Subcutaneous abdominal adipose tissue (tissue), 5 donors: ENCODE data around the gene HHIPL1.

Experiments
- H3K27ac ChIP-seq: one replicate; pipeline ENCODE4 v1.7.0; 2013; ENCODE audit warnings: low read depth, mild to moderate bottlenecking, inconsistent platforms, low read length, moderate library complexity
- H3K27me3 ChIP-seq, 5 donors: one replicate each; pipeline ENCODE4 v1.7.0; 2013; ENCODE audit warnings: low read length in 5 of 5, inconsistent platforms in 1 of 5; ENCODE audit not compliant: control insufficient read depth in 5 of 5, insufficient read depth in 4 of 5
- H3K36me3 ChIP-seq, 5 donors: one replicate each; pipeline ENCODE4 v1.7.0; 2013; ENCODE audit warnings: low read length in 5 of 5; ENCODE audit not compliant: control insufficient read depth in 5 of 5, insufficient read depth in 5 of 5
- H3K4me1 ChIP-seq, 5 donors: one replicate each; pipeline ENCODE4 v1.7.0; 2013; ENCODE audit warnings: low read length in 5 of 5, mild to moderate bottlenecking in 3 of 5, moderate library complexity in 1 of 5; ENCODE audit not compliant: control insufficient read depth in 5 of 5, insufficient read depth in 5 of 5
- H3K4me3 ChIP-seq, 5 donors: one replicate each; pipeline ENCODE4 v1.7.0; 2013; ENCODE audit warnings: low read length in 5 of 5, low read depth in 1 of 5
- H3K9ac ChIP-seq, 5 donors: one replicate each; pipeline ENCODE4 v1.7.0; 2013; ENCODE audit warnings: low read length in 5 of 5, mild to moderate bottlenecking in 4 of 5, moderate library complexity in 3 of 5
- H3K9me3 ChIP-seq, 5 donors: one replicate each; pipeline ENCODE4 v1.7.0; 2013; ENCODE audit warnings: low read length in 5 of 5; ENCODE audit not compliant: control insufficient read depth in 5 of 5
- donor health status: healthy.
- donor health status: healthy.
- donor health status: healthy.
- donor health status: healthy.
- donor health status: healthy.

HHIPL1 gene

GRCh38 chr14:99718811-99719192 lies 73.9 kb downstream of the HHIPL1 start:
- Histone ChIP-seq H3K27ac (no peak overlapping the region), H3K4me3 (no peak overlapping the region), H3K4me1 (no peaks in the 10 kb centered on the region), H3K27me3 (no peaks in the 10 kb centered on the region), H3K9ac (no peak overlapping the region), H3K9me3 (no peaks in the 10 kb centered on the region), H3K36me3 (no peaks in the 10 kb centered on the region)

- Histone ChIP-seq H3K27me3 (no peaks in the 10 kb centered on the region), H3K4me3 (no peak overlapping the region), H3K36me3 (no peaks in the 10 kb centered on the region), H3K9ac (no peak overlapping the region), H3K27ac (no peak overlapping the region), H3K4me1 (no peaks in the 10 kb centered on the region), H3K9me3 (no peaks in the 10 kb centered on the region)
Measured at GRCh38 chr14:99720941-99721791, 76.2 kb downstream of the HHIPL1 start.

- H3K9ac ChIP-seq, result no peak overlapping the region
- H3K36me3 ChIP-seq, result no peaks in the 10 kb centered on the region
- H3K4me1 ChIP-seq, result no peaks in the 10 kb centered on the region
- H3K9me3 ChIP-seq, result no peaks in the 10 kb centered on the region
- no peak overlapping the region for H3K4me3 ChIP-seq
- peaks cover 0 to 2% (median 0%) of the 10 kb centered on the region in 5 donors for H3K27me3 ChIP-seq
- no peak overlapping the region for H3K27ac ChIP-seq
Measured at GRCh38 chr14:99721792-99722516, 77.0 kb downstream of the HHIPL1 start.

- no peaks in the 10 kb centered on the region for H3K9me3 ChIP-seq
- H3K9ac ChIP-seq, result no peak overlapping the region
- no peaks in the 10 kb centered on the region for H3K36me3 ChIP-seq
- H3K27ac ChIP-seq, result no peak overlapping the region
- H3K4me1 ChIP-seq, result no peaks in the 10 kb centered on the region
- no peak overlapping the region for H3K4me3 ChIP-seq
- peaks cover 0 to 9% (median 3%) of the 10 kb centered on the region in 5 donors for H3K27me3 ChIP-seq
Measured at GRCh38 chr14:99722741-99723140, 77.8 kb downstream of the HHIPL1 start.

- Histone ChIP-seq H3K27ac (no peak overlapping the region), H3K9me3 (no peaks in the 10 kb centered on the region), H3K9ac (no peak overlapping the region), H3K4me1 (no peaks in the 10 kb centered on the region), H3K27me3 (peaks cover 0 to 18% (median 3%) of the 10 kb centered on the region in 5 donors), H3K36me3 (no peaks in the 10 kb centered on the region), H3K4me3 (no peak overlapping the region)
Measured at GRCh38 chr14:99724196-99724891, 79.4 kb downstream of the HHIPL1 start.

GRCh38 chr14:99724939-99725773 lies 80.2 kb downstream of the HHIPL1 start:
- Histone ChIP-seq H3K4me1 (peaks cover 0 to 5% (median 0%) of the 10 kb centered on the region in 5 donors), H3K9ac (no peak overlapping the region), H3K36me3 (no peaks in the 10 kb centered on the region), H3K27ac (no peak overlapping the region), H3K4me3 (no peak overlapping the region), H3K27me3 (peaks cover 0 to 18% (median 3%) of the 10 kb centered on the region in 5 donors), H3K9me3 (no peaks in the 10 kb centered on the region)

GRCh38 chr14:99725774-99726537 lies 81.0 kb downstream of the HHIPL1 start:
- Histone ChIP-seq H3K9me3 (no peaks in the 10 kb centered on the region), H3K4me3 (no peak overlapping the region), H3K27me3 (peaks cover 0 to 18% (median 7%) of the 10 kb centered on the region in 5 donors), H3K4me1 (peaks cover 0 to 13% (median 6%) of the 10 kb centered on the region in 5 donors), H3K27ac (no peak overlapping the region), H3K9ac (no peak overlapping the region), H3K36me3 (no peaks in the 10 kb centered on the region)

GRCh38 chr14:99726538-99727095 lies 81.7 kb downstream of the HHIPL1 start:
- no peak overlapping the region for H3K4me3 ChIP-seq
- H3K27me3 ChIP-seq, result peaks cover 3 to 18% (median 8%) of the 10 kb centered on the region in 5 donors

More at GRCh38 chr14:99726538-99727095, 81.7 kb downstream of the HHIPL1 start:
- Histone ChIP-seq H3K36me3 (no peaks in the 10 kb centered on the region), H3K9me3 (no peaks in the 10 kb centered on the region), H3K27ac (no peak overlapping the region), H3K4me1 (peaks cover 0 to 16% (median 11%) of the 10 kb centered on the region in 5 donors), H3K9ac (no peak overlapping the region)
